NCI-H82 (cell line): ENCODE results near the gene GNG13.
A peak's percentile ranks its signal among the peaks of the same experiment; 100 is the strongest.

Experiments
- DNase-seq: peaks from one replicate; lab custom pipeline; 2025; lab: John Stamatoyannopoulos, UW

GNG13 gene

GRCh38 chr16:793414-793813 is 7.1 kb downstream of the GNG13 start:
- no peak for DNase-seq

- DNase-seq, result no peak
These were observed 8.1 kb downstream of the GNG13 start for GRCh38 chr16:792221-792995.

GRCh38 chr16:791131-791530 is 9.4 kb downstream of the GNG13 start:
- no peak for DNase-seq

GRCh38 chr16:790086-790485 is 10.4 kb downstream of the GNG13 start:
- no peak for DNase-seq

- no peak for DNase-seq
These were observed 11.2 kb downstream of the GNG13 start for GRCh38 chr16:789191-789850.

- peak; percentile 93 for DNase-seq
These were observed 12.0 kb downstream of the GNG13 start, which contains the start of gene CHTF18 for GRCh38 chr16:788399-789126. TSS of gene CHTF18 (plus strand) at chr16:788620. CDS start at chr16:788685, 65 bp downstream.

- peak; percentile 57 for DNase-seq
These were observed 12.5 kb downstream of the GNG13 start, which contains the start of gene RPUSD1 for GRCh38 chr16:787978-788398. TSS of gene RPUSD1 (minus strand) at chr16:788381. CDS start at chr16:787737, 644 bp downstream.

GRCh38 chr16:787321-787966 is 13.1 kb downstream of the GNG13 start:
- DNase-seq, result no peak

GRCh38 chr16:785563-786535 is 14.7 kb downstream of the GNG13 start:
- DNase-seq, result peak; percentile 72

- no peak for DNase-seq
These were observed 16.1 kb downstream of the GNG13 start for GRCh38 chr16:784431-784830.

- DNase-seq, result no peak
These were observed 17.0 kb downstream of the GNG13 start for GRCh38 chr16:783404-784161.

- DNase-seq, result no peak
These were observed 17.6 kb downstream of the GNG13 start for GRCh38 chr16:782766-783403.

GRCh38 chr16:782258-782657 is 18.3 kb downstream of the GNG13 start:
- DNase-seq, result no peak

- no peak for DNase-seq
These were observed 19.1 kb downstream of the GNG13 start for GRCh38 chr16:781346-782010.

GRCh38 chr16:780296-780695 is 20.2 kb downstream of the GNG13 start:
- no peak for DNase-seq

- DNase-seq, result no peak
These were observed 21.0 kb downstream of the GNG13 start for GRCh38 chr16:779561-779960.

- DNase-seq, result no peak
These were observed 21.5 kb downstream of the GNG13 start for GRCh38 chr16:778909-779527.

- DNase-seq, result no peak
These were observed 22.1 kb downstream of the GNG13 start for GRCh38 chr16:778447-778846.

GRCh38 chr16:777826-778225 is 22.7 kb downstream of the GNG13 start:
- no peak for DNase-seq
